Heart right ventricle (tissue), 16 donors: ENCODE results near the gene GPR155. TPM values are rescaled to one million over a fixed set of nuclear protein-coding genes. Genes with fewer than 3 reads are reported as not detected.
"Not testable (repeated sequence)": the region's sequence is repeated elsewhere in the genome, so short reads cannot be mapped to it uniquely, and the experiment has no call there.

Experiments used
- ATAC-seq, 8 donors: fragments of 200-7000 bp; cut with Tn5 transposase; one replicate each; pipeline ENCODE4 v1.9.1; 2020; ENCODE audit warnings: mild to moderate bottlenecking in 8 of 8, moderate library complexity in 8 of 8, moderate number of reproducible peaks in 1 of 8
- DNase-seq, 2 donors: peaks; one replicate each; pipeline ENCODE4 v3.0.0-alpha.2; 2020
- H3K27ac ChIP-seq, 10 donors: fragments of 200-600 bp; sonication (generic) in 2 of 10; one replicate each; pipeline versions ENCODE4 v1.5.0 to v1.8.0; 2020 to 2022; ENCODE audit warnings: mild to moderate bottlenecking in 3 of 10
- H3K27me3 ChIP-seq, 7 donors: fragments of 200-600 bp; one replicate each; pipeline ENCODE4 v1.8.0; 2021 to 2022; ENCODE audit warnings: mild to moderate bottlenecking in 2 of 7
- H3K36me3 ChIP-seq, 9 donors: fragments of 200-600 bp; sonication (generic) in 1 of 9; one replicate each; pipeline versions ENCODE4 v1.5.0 to v1.8.0; 2020 to 2022; ENCODE audit warnings: mild to moderate bottlenecking in 2 of 9
- H3K4me1 ChIP-seq, 9 donors: fragments of 200-600 bp; sonication (generic) in 1 of 9; one replicate each; pipeline versions ENCODE4 v1.5.0 to v1.8.0; 2020 to 2022; ENCODE audit warnings: mild to moderate bottlenecking in 4 of 9
- H3K4me3 ChIP-seq, 10 donors: fragments of 200-600 bp; sonication (generic) in 2 of 10; one replicate each; pipeline versions ENCODE4 v1.5.0 to v1.8.0; 2020 to 2022; ENCODE audit warnings: mild to moderate bottlenecking in 7 of 10, moderate library complexity in 2 of 10
- H3K9me3 ChIP-seq, 11 donors: fragments of 200-600 bp in 10 of 11; sonication (generic) in 2 of 11; one replicate each; pipeline versions ENCODE4 v1.5.0 to v1.8.0; 2013 to 2022; ENCODE audit warnings: mild to moderate bottlenecking in 2 of 11, control low read depth in 1 of 11, moderate library complexity in 1 of 11
- WGBS, 2 donors: extraction: QIAGEN DNeasy Blood & Tissue Kit; methylation state at CpG; one replicate each; pipeline ENCODE4 v1.1.7; 2013; ENCODE audit warnings: inconsistent platforms in 1 of 2; 5-methylcytosine and 5-hydroxymethylcytosine counted together
- intact Hi-C, 10 donors: fragments of 100-400 bp; cut with DNase I; formaldehyde crosslinking; loops; one replicate each; pipeline versions ENCODE4 v1.11.1 to v1.14.2; 2022
- polyA plus RNA-seq, 2 donors: library from polyadenylated mRNA; stranded (reverse); fragments of 200-250 nt; gene quantifications; one replicate each; pipeline ENCODE4 v1.2.3, GENCODE V29; 2013
- total RNA-seq, 10 donors: library from RNA; stranded (reverse); fragmentation: NEBNext Ultra II Directional in 3 of 10; extraction: Animal tissue kit (Norgen Biotek cat#: 25700) in 3 of 10; gene quantifications; one replicate each; pipeline versions ENCODE4 v1.2.1 to v1.2.4, GENCODE V29; 2021 to 2023
- TF ChIP-seq, protein P1 (sequence below), 9 donors: fragments of 200-600 bp; sonication (generic) in 2 of 9; IDR thresholded peaks; one replicate each; pipeline versions ENCODE4 v1.5.0 to v1.8.0; 2021 to 2022; ENCODE audit warnings: antibody characterized with exemption in 9 of 9, mild to moderate bottlenecking in 5 of 9, moderate library complexity in 1 of 9
- donor health status: Arrhythmogenic right ventricular cardiomyopathy.
- donor health status: ischemic (EF 13 %, LVEDD 7.1; RV severe dilation, severe dysfunction).
- donor health status: healthy with polysubstance abuse.
- donor health status: DM: no; HTN: yes; CAD: no.
- donor health status: DM: no; HTN: no; CAD: no.
- donor health status: ischemic (EF 25% LVEDD 6.9; RV normal size, moderate dysfunction).
- donor health status: ischemic (EF 25% LVEDD 5.7; RV mildly dilated, moderate dysfunction).
- donor health status: healthy.
- donor health status: DM: yes; HTN: yes; CAD: no.
- donor health status: Ischemic cardiomyopathy.
- donor health status: ischemic (EF 35%, LVEDD 5.7; RV mildly dilated, moderate dysfunction).
- donor health status: nonischemic (EF 11% LVEDD 7.7; RV severe dilation, severe dysfunction).
- donor health status: DM: yes; HTN: yes; CAD: no.
- donor health status: PGD.
- donor health status: ischemic (EF 29% LVEDD 5.4; RV normal size, mild dysfunction).
- donor health status: nonischemic (EF 23%, LVEDD 6.1; RV moderate dilation, normal function).

Gene GPR155
- total and polyA plus RNA-seq, 12 donors = 2.3 to 17.9 (median 13.2) TPM

DNA sequence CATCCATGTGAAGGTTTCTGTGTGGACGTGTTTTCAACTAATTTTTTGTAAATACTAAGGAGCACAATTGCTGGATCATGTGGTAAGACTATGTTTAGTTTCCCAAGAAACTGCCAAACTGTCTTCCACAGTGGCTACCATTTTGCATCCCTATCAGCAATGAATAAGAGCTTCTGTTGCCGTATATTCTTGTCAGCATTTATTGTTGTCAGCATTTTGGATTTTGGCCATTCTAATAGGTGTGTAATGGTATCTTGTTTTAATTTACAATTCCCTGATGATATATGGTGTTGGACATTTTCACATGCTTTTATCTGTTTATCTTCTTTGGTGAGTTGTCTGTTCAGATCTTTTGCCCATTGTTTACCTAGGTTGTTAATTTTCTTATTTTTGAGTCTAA is 56.8 kb downstream of the GPR155 start:
- Histone ChIP-seq H3K27ac (no peak overlapping the region), H3K4me1 (no peaks in the 10 kb centered on the region), H3K9me3 (no peaks in the 10 kb centered on the region), H3K4me3 (no peak overlapping the region), H3K27me3 (no peaks in the 10 kb centered on the region), H3K36me3 (peaks cover 0 to 63% (median 21%) of the 10 kb centered on the region in 9 donors)
- DNase-seq (no peak), ATAC-seq (no peak)
- intact Hi-C loops = no loop called here
- TF ChIP-seq, protein P1, sequence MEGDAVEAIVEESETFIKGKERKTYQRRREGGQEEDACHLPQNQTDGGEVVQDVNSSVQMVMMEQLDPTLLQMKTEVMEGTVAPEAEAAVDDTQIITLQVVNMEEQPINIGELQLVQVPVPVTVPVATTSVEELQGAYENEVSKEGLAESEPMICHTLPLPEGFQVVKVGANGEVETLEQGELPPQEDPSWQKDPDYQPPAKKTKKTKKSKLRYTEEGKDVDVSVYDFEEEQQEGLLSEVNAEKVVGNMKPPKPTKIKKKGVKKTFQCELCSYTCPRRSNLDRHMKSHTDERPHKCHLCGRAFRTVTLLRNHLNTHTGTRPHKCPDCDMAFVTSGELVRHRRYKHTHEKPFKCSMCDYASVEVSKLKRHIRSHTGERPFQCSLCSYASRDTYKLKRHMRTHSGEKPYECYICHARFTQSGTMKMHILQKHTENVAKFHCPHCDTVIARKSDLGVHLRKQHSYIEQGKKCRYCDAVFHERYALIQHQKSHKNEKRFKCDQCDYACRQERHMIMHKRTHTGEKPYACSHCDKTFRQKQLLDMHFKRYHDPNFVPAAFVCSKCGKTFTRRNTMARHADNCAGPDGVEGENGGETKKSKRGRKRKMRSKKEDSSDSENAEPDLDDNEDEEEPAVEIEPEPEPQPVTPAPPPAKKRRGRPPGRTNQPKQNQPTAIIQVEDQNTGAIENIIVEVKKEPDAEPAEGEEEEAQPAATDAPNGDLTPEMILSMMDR (IDR thresholded peaks at IDR 0.05) = no peak
- WGBS, 2 donors = 76 to 98% methylated on average over 2 of the region's 2 CpGs

DNA sequence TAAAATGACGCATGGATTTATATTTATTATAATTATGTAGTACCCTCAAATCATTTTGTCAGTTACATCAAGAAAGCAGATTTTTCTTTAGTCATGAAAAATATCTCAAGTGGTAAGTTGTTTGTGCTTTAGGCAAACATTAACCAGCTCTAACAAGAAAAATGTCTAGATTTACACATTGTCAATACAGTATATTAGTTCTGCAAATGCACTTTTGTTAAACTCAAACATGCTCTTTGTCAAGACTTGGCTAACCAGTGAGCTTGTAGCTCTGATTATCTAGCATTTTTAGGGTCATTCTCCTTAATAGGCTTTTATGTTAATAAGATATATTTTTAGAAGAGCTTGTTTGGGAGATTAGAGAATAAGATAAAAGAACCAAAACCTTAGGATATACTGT is 58.6 kb downstream of the GPR155 start:
- Histone ChIP-seq H3K4me1 (no peaks in the 10 kb centered on the region), H3K9me3 (no peaks in the 10 kb centered on the region), H3K27me3 (no peaks in the 10 kb centered on the region), H3K27ac (no peak overlapping the region), H3K36me3 (peaks cover 0 to 66% (median 21%) of the 10 kb centered on the region in 9 donors), H3K4me3 (no peak overlapping the region)
- TF ChIP-seq, protein P1 (IDR thresholded peaks at IDR 0.05) = no peak
- DNase-seq = no peak
- intact Hi-C loops = no loop called here
- ATAC-seq = no peak
- 96 to 99% methylated on average over 1 of the region's 1 CpG for WGBS, 2 donors

DNA sequence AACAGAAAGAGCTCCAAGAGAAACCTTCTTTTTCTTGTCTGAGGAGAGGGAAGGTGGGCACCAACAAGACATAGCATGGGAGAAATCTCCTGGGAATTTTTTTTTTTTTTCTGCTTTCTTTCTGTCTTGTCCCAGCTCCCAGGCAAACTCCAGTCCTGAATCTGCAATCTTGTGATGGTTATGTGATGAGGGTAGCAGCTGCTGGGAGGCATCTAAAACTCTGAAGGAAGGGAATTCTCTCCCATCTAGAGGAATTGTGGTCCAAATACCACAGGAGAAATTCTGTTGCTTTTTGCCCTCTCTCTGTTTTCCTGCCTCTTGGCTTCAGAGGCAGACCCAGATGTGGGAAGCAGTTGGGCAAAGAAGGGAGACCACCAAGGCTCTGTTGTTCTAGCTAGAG is 74.6 kb downstream of the GPR155 start:
- no peak for ATAC-seq

DNA sequence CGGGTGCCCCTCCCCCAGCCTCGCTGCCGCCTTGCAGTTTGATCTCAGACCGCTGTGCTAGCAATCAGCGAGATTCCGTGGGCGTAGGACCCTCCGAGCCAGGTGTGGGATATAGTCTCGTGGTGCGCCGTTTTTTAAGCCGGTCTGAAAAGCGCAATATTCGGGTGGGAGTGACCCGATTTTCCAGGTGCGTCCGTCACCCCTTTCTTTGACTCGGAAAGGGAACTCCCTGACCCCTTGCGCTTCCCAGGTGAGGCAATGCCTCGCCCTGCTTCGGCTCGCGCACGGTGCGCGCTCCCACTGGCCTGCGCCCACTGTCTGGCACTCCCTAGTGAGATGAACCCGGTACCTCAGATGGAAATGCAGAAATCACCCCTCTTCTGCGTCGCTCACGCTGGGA is 76.8 kb downstream of the GPR155 start:
- WGBS, 2 donors = 84 to 89% methylated on average over 13 to 20 of the region's 31 CpGs
- H3K36me3 ChIP-seq = peaks cover 0 to 42% (median 8%) of the 10 kb centered on the region in 9 donors
- intact Hi-C loops, H3K9me3 ChIP-seq, H3K27me3 ChIP-seq, DNase-seq, ATAC-seq, H3K4me3 ChIP-seq, H3K27ac ChIP-seq, H3K4me1 ChIP-seq: not testable (repeated sequence)

More for the DNA sequence above, 74.6 kb downstream of the GPR155 start:
- H3K4me3 ChIP-seq = no peak overlapping the region
- TF ChIP-seq, protein P1 (IDR thresholded peaks at IDR 0.05) = no peak
- H3K9me3 ChIP-seq = no peaks in the 10 kb centered on the region
- H3K4me1 ChIP-seq = no peaks in the 10 kb centered on the region
- peaks cover 0 to 60% (median 8%) of the 10 kb centered on the region in 9 donors for H3K36me3 ChIP-seq
- intact Hi-C loops = no loop called here
- no peaks in the 10 kb centered on the region for H3K27me3 ChIP-seq
- DNase-seq = no peak
- no peak overlapping the region for H3K27ac ChIP-seq

DNA sequence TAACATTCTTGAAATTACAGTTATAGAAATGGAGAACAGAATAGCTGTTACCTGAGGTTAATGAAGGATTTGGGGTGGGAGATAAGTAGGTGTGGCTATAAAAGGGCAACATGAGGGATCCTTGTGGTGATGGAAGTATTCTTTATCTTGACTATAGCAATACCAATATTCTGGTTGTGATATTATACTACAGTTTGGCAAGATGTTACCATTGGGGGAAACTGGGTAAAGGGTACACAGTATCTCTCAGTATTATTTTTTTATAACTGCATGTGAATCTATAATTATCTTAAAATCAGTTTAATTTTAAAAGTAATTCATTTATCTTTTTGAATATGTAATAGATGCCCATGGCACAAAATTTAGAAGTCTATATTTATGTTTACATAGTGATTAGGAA is 83.2 kb downstream of the GPR155 start:
- Histone ChIP-seq H3K27me3 (no peaks in the 10 kb centered on the region), H3K36me3 (peaks cover 0 to 48% (median 10%) of the 10 kb centered on the region in 9 donors), H3K9me3 (no peaks in the 10 kb centered on the region), H3K4me3 (no peak overlapping the region), H3K27ac (no peak overlapping the region), H3K4me1 (peaks cover 0 to 4% (median 0%) of the 10 kb centered on the region in 9 donors)
- TF ChIP-seq, protein P1 (IDR thresholded peaks at IDR 0.05) = no peak
- ATAC-seq (no peak), DNase-seq (no peak)
- intact Hi-C loops = no loop called here
